ENCODE results near the gene CSPG4. TPM values are rescaled to one million over a fixed set of nuclear protein-coding genes. Genes with fewer than 3 reads are reported as not detected.
"Not testable (repeated sequence)": the region's sequence is repeated elsewhere in the genome, so short reads cannot be mapped to it uniquely, and the experiment has no call there.

Gene CSPG4
- 10 to 100 TPM; 32.6 to 55.6 TPM for total RNA-seq

- H3K27me3 ChIP-seq = no peaks in the 10 kb centered on the region
- no peak for TF ChIP-seq CTCF (IDR thresholded peaks at IDR 0.05)
- peaks cover 0 to 33% of the 10 kb centered on the region in 2 donors for H3K4me1 ChIP-seq
- no peaks in the 10 kb centered on the region for H3K36me3 ChIP-seq
- H3K4me3 ChIP-seq = peak within 1 kb of the TSS; percentile 67 to 68
- DNase-seq (ENCODE audit: low spot score) = no peak
- H3K27ac ChIP-seq = peak within 1 kb of the TSS; percentile 87 to 89
- H3K9me3 ChIP-seq = no peaks in the 10 kb centered on the region
Measured at GRCh38 chr15:75712668-75713337, at the start of gene CSPG4. CSPG4 (minus strand) TSS chr15:75712848; CDS start chr15:75712755, 93 bp downstream.

GRCh38 chr15:75762357-75762718 lies 49.7 kb upstream of the CSPG4 start:
- H3K27me3 ChIP-seq; H3K4me3 ChIP-seq; H3K36me3 ChIP-seq; H3K9me3 ChIP-seq; H3K27ac ChIP-seq; H3K4me1 ChIP-seq; DNase-seq (ENCODE audit: low spot score): not testable (repeated sequence)

GRCh38 chr15:75761446-75762356 lies 49.1 kb upstream of the CSPG4 start:
- no peaks in the 10 kb centered on the region for H3K36me3 ChIP-seq
- DNase-seq (ENCODE audit: low spot score) = no peak
- no peak for TF ChIP-seq CTCF (IDR thresholded peaks at IDR 0.05)
- no peak overlapping the region for H3K4me3 ChIP-seq
- no peaks in the 10 kb centered on the region for H3K27me3 ChIP-seq
- H3K9me3 ChIP-seq = no peaks in the 10 kb centered on the region
- H3K27ac ChIP-seq = no peak overlapping the region
- H3K4me1 ChIP-seq = peaks cover 0 to 8% of the 10 kb centered on the region in 2 donors

- H3K27me3 ChIP-seq = no peaks in the 10 kb centered on the region
- H3K36me3 ChIP-seq = no peaks in the 10 kb centered on the region
- no peaks in the 10 kb centered on the region for H3K9me3 ChIP-seq
- H3K4me3 ChIP-seq = no peak overlapping the region
- no peak for DNase-seq (ENCODE audit: low spot score)
- H3K27ac ChIP-seq = no peak overlapping the region
- H3K4me1 ChIP-seq = peaks cover 0 to 8% of the 10 kb centered on the region in 2 donors
- no peak for TF ChIP-seq CTCF (IDR thresholded peaks at IDR 0.05)
Measured at GRCh38 chr15:75760704-75761435, 48.2 kb upstream of the CSPG4 start.

GRCh38 chr15:75760131-75760520 lies 47.5 kb upstream of the CSPG4 start:
- H3K4me3 ChIP-seq; H3K27me3 ChIP-seq; DNase-seq (ENCODE audit: low spot score); H3K27ac ChIP-seq; H3K9me3 ChIP-seq; H3K36me3 ChIP-seq; H3K4me1 ChIP-seq: not testable (repeated sequence)

- no peaks in the 10 kb centered on the region for H3K9me3 ChIP-seq
- no peak overlapping the region for H3K4me3 ChIP-seq
- H3K27me3 ChIP-seq = no peaks in the 10 kb centered on the region
- no peak for TF ChIP-seq CTCF (IDR thresholded peaks at IDR 0.05)
- H3K4me1 ChIP-seq = peaks cover 0 to 8% of the 10 kb centered on the region in 2 donors
- H3K27ac ChIP-seq = peak overlapping the region in 1 of 2 donors; percentile 87
- no peaks in the 10 kb centered on the region for H3K36me3 ChIP-seq
- no peak for DNase-seq (ENCODE audit: low spot score)
Measured at GRCh38 chr15:75759416-75760130, 46.9 kb upstream of the CSPG4 start.

All from right atrium auricular region (tissue), 2 donors.